Adrenal gland (tissue), 5 donors: Measurements from ENCODE around the gene MRPL2.

Experiments
- POLR2A ChIP-seq, 2 donors: fragments of 450-650 bp; IDR thresholded peaks; one replicate each; pipeline ENCODE4 v1.6.1; 2017; ENCODE audit warnings: antibody characterized with exemption in 2 of 2, mild to moderate bottlenecking in 2 of 2, moderate library complexity in 1 of 2
- TF ChIP-seq, protein P1 (sequence below), 6 experiments: fragments of 450-650 bp in 4 of 6; fragments of 200-600 bp in 2 of 6; sonication (generic) in 1 of 6; IDR thresholded peaks; 1 replicate in 5 of 6; 2 replicates in 1 of 6; pipeline versions ENCODE4 v1.5.1 to v1.8.0; 2016 to 2021; ENCODE audit warnings: antibody characterized with exemption in 6 of 6, mild to moderate bottlenecking in 2 of 6, moderate library complexity in 1 of 6
- donor health status: DM: no; HTN: no; CAD: no.

DNA sequence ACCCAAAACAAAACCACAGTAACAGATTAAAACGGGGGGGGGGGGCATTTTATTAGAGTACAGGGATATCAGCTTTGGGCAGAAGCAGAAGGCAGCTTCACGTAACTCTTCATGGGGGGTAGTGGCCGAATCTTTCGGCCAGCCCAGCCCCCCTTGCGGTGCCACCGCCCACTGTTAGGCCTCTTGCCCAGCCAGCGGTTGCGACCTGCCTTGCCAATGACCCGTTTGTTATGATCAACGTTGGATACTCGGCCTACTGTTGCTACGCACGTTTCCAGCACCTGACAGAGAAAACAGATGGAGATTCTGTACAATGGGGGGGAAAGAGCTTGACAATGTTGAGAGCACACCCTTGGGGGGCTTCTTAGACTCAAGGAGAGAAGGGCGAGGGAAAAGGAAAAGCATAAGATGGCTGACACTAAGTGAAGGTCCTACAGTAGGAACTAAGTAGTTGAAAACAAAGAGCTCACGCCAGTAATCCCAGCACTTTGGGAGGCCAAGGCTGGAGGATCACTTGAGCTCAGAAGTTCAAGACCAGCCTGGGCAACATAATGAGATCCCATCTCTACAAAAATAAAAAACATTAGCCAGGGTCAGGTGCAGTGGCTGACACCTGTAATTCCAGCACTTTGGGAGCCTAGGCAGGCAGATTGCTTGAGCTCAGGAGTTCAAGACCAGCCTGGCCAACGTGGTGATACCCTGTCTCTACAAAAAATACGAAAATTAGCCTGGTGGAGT, 4.9 kb downstream of the MRPL2 start:
- TF ChIP-seq, protein P1, sequence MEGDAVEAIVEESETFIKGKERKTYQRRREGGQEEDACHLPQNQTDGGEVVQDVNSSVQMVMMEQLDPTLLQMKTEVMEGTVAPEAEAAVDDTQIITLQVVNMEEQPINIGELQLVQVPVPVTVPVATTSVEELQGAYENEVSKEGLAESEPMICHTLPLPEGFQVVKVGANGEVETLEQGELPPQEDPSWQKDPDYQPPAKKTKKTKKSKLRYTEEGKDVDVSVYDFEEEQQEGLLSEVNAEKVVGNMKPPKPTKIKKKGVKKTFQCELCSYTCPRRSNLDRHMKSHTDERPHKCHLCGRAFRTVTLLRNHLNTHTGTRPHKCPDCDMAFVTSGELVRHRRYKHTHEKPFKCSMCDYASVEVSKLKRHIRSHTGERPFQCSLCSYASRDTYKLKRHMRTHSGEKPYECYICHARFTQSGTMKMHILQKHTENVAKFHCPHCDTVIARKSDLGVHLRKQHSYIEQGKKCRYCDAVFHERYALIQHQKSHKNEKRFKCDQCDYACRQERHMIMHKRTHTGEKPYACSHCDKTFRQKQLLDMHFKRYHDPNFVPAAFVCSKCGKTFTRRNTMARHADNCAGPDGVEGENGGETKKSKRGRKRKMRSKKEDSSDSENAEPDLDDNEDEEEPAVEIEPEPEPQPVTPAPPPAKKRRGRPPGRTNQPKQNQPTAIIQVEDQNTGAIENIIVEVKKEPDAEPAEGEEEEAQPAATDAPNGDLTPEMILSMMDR (IDR thresholded peaks at IDR 0.05) = no peak
- no peak for TF ChIP-seq POLR2A (IDR thresholded peaks at IDR 0.05)
